Stromal cell of bone marrow (primary cell): ENCODE results near the gene OR2M5.

ENCODE experiments used
- DNase-seq: peaks from one replicate; pipeline ENCODE4 v3.0.0-alpha.2; 2012; ENCODE audit warnings: low read depth

OR2M5 gene

GRCh38 chr1:248144513-248145198 lies at the start of gene OR2M5:
OR2M5 (plus strand) TSS chr1:248145148; CDS start chr1:248145148, 0 bp downstream.
- no peak for DNase-seq

- DNase-seq: no peak
Measured at GRCh38 chr1:248098529-248098928, 46.4 kb upstream of the OR2M5 start.

- no peak for DNase-seq
Measured at GRCh38 chr1:248102847-248103246, 42.1 kb upstream of the OR2M5 start.

GRCh38 chr1:248111157-248111556 lies 33.8 kb upstream of the OR2M5 start:
- DNase-seq: no peak

- no peak for DNase-seq
Measured at GRCh38 chr1:248114890-248115289, 30.1 kb upstream of the OR2M5 start.

GRCh38 chr1:248127653-248128052 lies 17.3 kb upstream of the OR2M5 start:
- no peak for DNase-seq

- no peak for DNase-seq
Measured at GRCh38 chr1:248136811-248137210, 8.1 kb upstream of the OR2M5 start.

- DNase-seq: no peak
Measured at GRCh38 chr1:248140846-248141245, 4.1 kb upstream of the OR2M5 start.

GRCh38 chr1:248143311-248143710 lies 1.6 kb upstream of the OR2M5 start:
- no peak for DNase-seq

GRCh38 chr1:248152056-248152827 lies 7.3 kb downstream of the OR2M5 start:
- no peak for DNase-seq

- DNase-seq: no peak
Measured at GRCh38 chr1:248155927-248156326, 11.0 kb downstream of the OR2M5 start.

GRCh38 chr1:248158758-248159157 lies 13.8 kb downstream of the OR2M5 start:
- no peak for DNase-seq

GRCh38 chr1:248164031-248164430 lies 19.1 kb downstream of the OR2M5 start:
- no peak for DNase-seq

GRCh38 chr1:248165186-248165585 lies 20.2 kb downstream of the OR2M5 start:
- DNase-seq: no peak

- no peak for DNase-seq
Measured at GRCh38 chr1:248174521-248174920, 29.6 kb downstream of the OR2M5 start, which contains the start of gene OR2M2. OR2M2 (plus strand) TSS chr1:248174821; CDS start chr1:248179986, 5,165 bp downstream.

GRCh38 chr1:248183996-248184395 lies 39.0 kb downstream of the OR2M5 start:
- DNase-seq: no peak

GRCh38 chr1:248187363-248187762 lies 42.4 kb downstream of the OR2M5 start:
- DNase-seq: no peak

- DNase-seq: no peak
Measured at GRCh38 chr1:248189026-248189425, 44.1 kb downstream of the OR2M5 start.

GRCh38 chr1:248194117-248194516 lies 49.2 kb downstream of the OR2M5 start:
- DNase-seq: no peak
